Right renal pelvis (tissue), 4 donors: ENCODE data around the gene PTPN23. TPM values are rescaled to one million over a fixed set of nuclear protein-coding genes. Genes with fewer than 3 reads are reported as not detected.
"Not testable (repeated sequence)": the region's sequence is repeated elsewhere in the genome, so short reads cannot be mapped to it uniquely, and the experiment has no call there.

ENCODE experiments used
- DNase-seq, 4 donors: peaks; one replicate each; pipeline ENCODE4 v3.0.0-alpha.2; 2013; ENCODE audit warnings: low read depth in 4 of 4, low spot score in 3 of 4, missing footprints in 1 of 4
- polyA plus RNA-seq, 4 donors: library from polyadenylated mRNA; unstranded; fragments of 120-200 nt; gene quantifications; one replicate each; pipeline ENCODE4 v1.2.1, GENCODE V29; 2013; ENCODE audit not compliant: insufficient read length in 4 of 4

The PTPN23 gene
- polyA plus RNA-seq, 4 donors = 23.0 to 30.4 (median 27.8) TPM

GRCh38 chr3:47434849-47435248 is 54.0 kb downstream of the PTPN23 start:
- DNase-seq = no peak

- DNase-seq = no peak
These were observed 55.4 kb downstream of the PTPN23 start for GRCh38 chr3:47436180-47436579.

GRCh38 chr3:47440131-47440530 is 59.3 kb downstream of the PTPN23 start:
- no peak for DNase-seq

- no peak for DNase-seq
These were observed 61.2 kb downstream of the PTPN23 start for GRCh38 chr3:47441796-47442551.

GRCh38 chr3:47443611-47443995 is 62.8 kb downstream of the PTPN23 start:
- no peak for DNase-seq

- no peak for DNase-seq
These were observed 63.3 kb downstream of the PTPN23 start for GRCh38 chr3:47444103-47444502.

GRCh38 chr3:47452453-47453215 is 71.8 kb downstream of the PTPN23 start:
- no peak for DNase-seq

GRCh38 chr3:47455806-47456452 is 75.1 kb downstream of the PTPN23 start:
- no peak for DNase-seq

- DNase-seq = no peak
These were observed 76.2 kb downstream of the PTPN23 start for GRCh38 chr3:47456984-47457383.

GRCh38 chr3:47459534-47460085 is 78.8 kb downstream of the PTPN23 start:
- DNase-seq = not testable (repeated sequence)

Other genes with a start within 250 kb of the PTPN23 start
- 10 to 100 TPM; 63.2 to 70.6 (median 69.1) TPM for gene SETD2, start 216.9 kb upstream of the PTPN23 start, polyA plus RNA-seq
- gene KIF9, start 98.2 kb upstream of the PTPN23 start, polyA plus RNA-seq = 10 to 100 TPM; 21.9 to 24.9 (median 23.8) TPM
- gene KLHL18, start 98.1 kb upstream of the PTPN23 start, polyA plus RNA-seq = 10 to 100 TPM; 12.4 to 14.5 (median 13.4) TPM
- gene SCAP, start 94.9 kb downstream of the PTPN23 start, polyA plus RNA-seq = 10 to 100 TPM; 77.8 to 80.8 (median 78.5) TPM
- 10 to 100 TPM; 38.7 to 42.4 (median 40.0) TPM for gene ELP6, start 132.7 kb downstream of the PTPN23 start, polyA plus RNA-seq
- 1 to 10 TPM in 3 of 4 donors, under 1 TPM in 1; 0.76 to 1.4 (median 1.2) TPM for gene CSPG5, start 197.8 kb downstream of the PTPN23 start, polyA plus RNA-seq